Neural progenitor cell (in vitro differentiated cells): ENCODE results near the gene UCHL5. TPM values are rescaled to one million over a fixed set of nuclear protein-coding genes. Genes with fewer than 3 reads are reported as not detected.

ENCODE experiments used
- DNase-seq: peaks from one replicate; pipeline ENCODE4 v3.0.0-alpha.2; 2016; ENCODE audit warnings: low spot score
- H2AFZ ChIP-seq: fragments of 200-600 bp; sonication (generic); replicated peaks from 2 replicates; pipeline ENCODE4 v1.6.1; 2016; ENCODE audit warnings: antibody characterized with exemption
- H3F3A ChIP-seq: fragments of 200-600 bp; sonication (generic); 2 replicates; pipeline ENCODE4 v1.6.1; 2016; ENCODE audit warnings: antibody characterized with exemption, low read depth
- H3K27ac ChIP-seq: fragments of 200-600 bp; sonication (generic); 2 replicates; pipeline ENCODE4 v1.5.1; 2016; ENCODE audit warnings: mild to moderate bottlenecking
- H3K27me3 ChIP-seq: fragments of 200-600 bp; sonication (generic); 2 replicates; pipeline ENCODE4 v1.6.1; 2016; ENCODE audit warnings: mild to moderate bottlenecking, moderate library complexity
- H3K36me3 ChIP-seq: fragments of 200-600 bp; sonication (generic); 2 replicates; pipeline ENCODE4 v1.5.1; 2016
- H3K4me1 ChIP-seq: fragments of 200-600 bp; sonication (generic); 2 replicates; pipeline ENCODE4 v1.6.1; 2016; ENCODE audit warnings: mixed run types
- H3K4me2 ChIP-seq: fragments of 200-600 bp; sonication (generic); 2 replicates; pipeline ENCODE4 v1.6.1; 2016
- H3K4me3 ChIP-seq: fragments of 200-600 bp; sonication (generic); 2 replicates; pipeline ENCODE4 v1.5.1; 2016
- H3K79me2 ChIP-seq: fragments of 200-600 bp; sonication (generic); 2 replicates; pipeline ENCODE4 v1.6.1; 2016; ENCODE audit warnings: low read depth
- H3K9ac ChIP-seq: fragments of 200-600 bp; sonication (generic); 2 replicates; pipeline ENCODE4 v1.6.1; 2016
- H3K9me3 ChIP-seq: fragments of 200-600 bp; sonication (generic); 2 replicates; pipeline ENCODE4 v1.5.1; 2016; ENCODE audit warnings: low read depth
- H4K20me1 ChIP-seq: fragments of 200-600 bp; sonication (generic); 2 replicates; pipeline ENCODE4 v1.6.1; 2016; ENCODE audit warnings: low read depth
- H3K27ac Mint-ChIP-seq: 3 replicates; pipeline ENCODE4 v1.8.0; 2021; ENCODE audit warnings: mixed read lengths
- H3K27me3 Mint-ChIP-seq: 2 replicates; pipeline ENCODE4 v1.8.0; 2022; ENCODE audit warnings: low read depth, mild to moderate bottlenecking, inconsistent platforms, moderate library complexity, mixed read lengths; ENCODE audit not compliant: insufficient read depth
- H3K36me3 Mint-ChIP-seq: 3 replicates; pipeline ENCODE4 v1.8.0; 2021; ENCODE audit warnings: mixed read lengths
- H3K4me1 Mint-ChIP-seq: 3 replicates; pipeline ENCODE4 v1.8.0; 2021; ENCODE audit warnings: mixed read lengths
- H3K4me3 Mint-ChIP-seq: 3 replicates; pipeline ENCODE4 v1.8.0; 2021; ENCODE audit warnings: mild to moderate bottlenecking, moderate library complexity, mixed read lengths
- H3K9me3 Mint-ChIP-seq: 3 replicates; pipeline ENCODE4 v1.8.0; 2020; ENCODE audit warnings: mixed read lengths
- EZH2 ChIP-seq: fragments of 200-600 bp; sonication (generic); IDR thresholded peaks from 2 replicates; pipeline ENCODE4 v1.6.1; 2017; ENCODE audit warnings: antibody characterized with exemption, mild to moderate bottlenecking, moderate library complexity
- EZH2phosphoT487 ChIP-seq: fragments of 200-600 bp; sonication (generic); IDR thresholded peaks from 2 replicates; pipeline ENCODE4 v1.6.1; 2017; ENCODE audit warnings: antibody characterized with exemption
- total RNA-seq: library from RNA; depleted of rRNA; stranded (reverse); fragments of >200 nt; gene quantifications from 2 replicates; pipeline ENCODE4 v1.2.3, GENCODE V29; 2015; ENCODE audit warnings: low replicate concordance
- TF ChIP-seq, protein P1 (sequence below): fragments of 200-600 bp; sonication (generic); IDR thresholded peaks from 2 replicates; pipeline ENCODE4 v1.5.1; 2017; ENCODE audit warnings: antibody characterized with exemption, mild to moderate bottlenecking

The UCHL5 gene
- total RNA-seq, 1 donor from 2014 or later = 49.4 TPM

GRCh38 chr1:193104907-193105820 is 46.0 kb upstream of the UCHL5 start, which contains the start of gene GLRX2:
Gene GLRX2 (minus strand): TSS chr1:193105414. CDS start chr1:193105382, 32 bp downstream.
- Histone ChIP-seq H3K27me3 (peaks cover 20% of the 10 kb centered on the region), H3K27ac (no peak within 1 kb of the TSS), H4K20me1 (peaks cover 11% of the 10 kb centered on the region), H3F3A (peaks cover 25% of the 10 kb centered on the region), H3K79me2 (no peaks in the 10 kb centered on the region), H3K36me3 (no peaks in the 10 kb centered on the region), H3K4me2 (peak within 1 kb of the TSS; percentile 78), H3K9me3 (no peaks in the 10 kb centered on the region), H3K9ac (no peak within 1 kb of the TSS), H3K4me1 (no peaks in the 10 kb centered on the region), H2AFZ (peak within 1 kb of the TSS; percentile 91), H3K4me3 (peak within 1 kb of the TSS; percentile 59)
- no peaks in the 10 kb centered on the region for H3K27me3 Mint-ChIP-seq
- peak; percentile 92 for DNase-seq
- no peaks in the 10 kb centered on the region for H3K36me3 Mint-ChIP-seq
- TF ChIP-seq, protein P1, sequence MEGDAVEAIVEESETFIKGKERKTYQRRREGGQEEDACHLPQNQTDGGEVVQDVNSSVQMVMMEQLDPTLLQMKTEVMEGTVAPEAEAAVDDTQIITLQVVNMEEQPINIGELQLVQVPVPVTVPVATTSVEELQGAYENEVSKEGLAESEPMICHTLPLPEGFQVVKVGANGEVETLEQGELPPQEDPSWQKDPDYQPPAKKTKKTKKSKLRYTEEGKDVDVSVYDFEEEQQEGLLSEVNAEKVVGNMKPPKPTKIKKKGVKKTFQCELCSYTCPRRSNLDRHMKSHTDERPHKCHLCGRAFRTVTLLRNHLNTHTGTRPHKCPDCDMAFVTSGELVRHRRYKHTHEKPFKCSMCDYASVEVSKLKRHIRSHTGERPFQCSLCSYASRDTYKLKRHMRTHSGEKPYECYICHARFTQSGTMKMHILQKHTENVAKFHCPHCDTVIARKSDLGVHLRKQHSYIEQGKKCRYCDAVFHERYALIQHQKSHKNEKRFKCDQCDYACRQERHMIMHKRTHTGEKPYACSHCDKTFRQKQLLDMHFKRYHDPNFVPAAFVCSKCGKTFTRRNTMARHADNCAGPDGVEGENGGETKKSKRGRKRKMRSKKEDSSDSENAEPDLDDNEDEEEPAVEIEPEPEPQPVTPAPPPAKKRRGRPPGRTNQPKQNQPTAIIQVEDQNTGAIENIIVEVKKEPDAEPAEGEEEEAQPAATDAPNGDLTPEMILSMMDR = peak; percentile 14
- TF ChIP-seq EZH2 (no peak), EZH2phosphoT487 (no peak)
- H3K27ac Mint-ChIP-seq = peak within 1 kb of the TSS; percentile 76
- no peaks in the 10 kb centered on the region for H3K9me3 Mint-ChIP-seq
- H3K4me3 Mint-ChIP-seq = peak within 1 kb of the TSS; percentile 92
- H3K4me1 Mint-ChIP-seq = peaks cover 18% of the 10 kb centered on the region

DNA sequence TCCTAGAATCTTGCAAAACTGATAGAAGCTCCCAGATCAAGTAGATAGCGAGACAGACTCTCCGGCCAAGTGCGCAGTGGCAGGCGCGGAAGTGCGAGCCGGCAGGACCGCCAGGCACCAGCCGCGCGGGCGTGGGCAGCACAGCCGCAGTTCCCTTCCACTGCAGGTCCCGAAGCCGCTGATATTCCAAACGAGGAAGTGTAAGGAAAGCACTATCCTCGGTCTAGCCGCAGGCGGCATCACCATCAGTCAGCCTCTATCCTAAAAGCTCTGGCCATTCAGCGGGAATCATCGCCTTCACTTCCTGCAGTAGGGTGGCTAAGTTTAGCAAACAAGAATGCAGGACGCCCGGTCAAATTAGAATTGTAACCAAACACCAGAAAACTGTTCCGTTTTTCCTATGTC is 45.3 kb upstream of the UCHL5 start:
- no peak overlapping the region for H3K9ac ChIP-seq
- H3K4me1 Mint-ChIP-seq = peaks cover 18% of the 10 kb centered on the region
- H4K20me1 ChIP-seq = peaks cover 11% of the 10 kb centered on the region
- H3K4me2 ChIP-seq = peak overlapping the region; percentile 78
- H3K27me3 ChIP-seq = peaks cover 20% of the 10 kb centered on the region
- no peak overlapping the region for H3K27ac Mint-ChIP-seq
- no peaks in the 10 kb centered on the region for H3K36me3 Mint-ChIP-seq
- no peaks in the 10 kb centered on the region for H3K9me3 ChIP-seq
- H3K79me2 ChIP-seq = no peaks in the 10 kb centered on the region
- TF ChIP-seq EZH2 = no peak
- no peak for TF ChIP-seq EZH2phosphoT487
- TF ChIP-seq, protein P1 = no peak
- no peak overlapping the region for H3K27ac ChIP-seq
- H3K27me3 Mint-ChIP-seq = no peaks in the 10 kb centered on the region
- H3F3A ChIP-seq = peaks cover 25% of the 10 kb centered on the region
- peak overlapping the region; percentile 59 for H3K4me3 ChIP-seq
- peak overlapping the region; percentile 92 for H3K4me3 Mint-ChIP-seq
- H3K4me1 ChIP-seq = no peaks in the 10 kb centered on the region
- H3K36me3 ChIP-seq = no peaks in the 10 kb centered on the region
- peak overlapping the region; percentile 91 for H2AFZ ChIP-seq
- DNase-seq = peak; percentile 51
- H3K9me3 Mint-ChIP-seq = no peaks in the 10 kb centered on the region

DNA sequence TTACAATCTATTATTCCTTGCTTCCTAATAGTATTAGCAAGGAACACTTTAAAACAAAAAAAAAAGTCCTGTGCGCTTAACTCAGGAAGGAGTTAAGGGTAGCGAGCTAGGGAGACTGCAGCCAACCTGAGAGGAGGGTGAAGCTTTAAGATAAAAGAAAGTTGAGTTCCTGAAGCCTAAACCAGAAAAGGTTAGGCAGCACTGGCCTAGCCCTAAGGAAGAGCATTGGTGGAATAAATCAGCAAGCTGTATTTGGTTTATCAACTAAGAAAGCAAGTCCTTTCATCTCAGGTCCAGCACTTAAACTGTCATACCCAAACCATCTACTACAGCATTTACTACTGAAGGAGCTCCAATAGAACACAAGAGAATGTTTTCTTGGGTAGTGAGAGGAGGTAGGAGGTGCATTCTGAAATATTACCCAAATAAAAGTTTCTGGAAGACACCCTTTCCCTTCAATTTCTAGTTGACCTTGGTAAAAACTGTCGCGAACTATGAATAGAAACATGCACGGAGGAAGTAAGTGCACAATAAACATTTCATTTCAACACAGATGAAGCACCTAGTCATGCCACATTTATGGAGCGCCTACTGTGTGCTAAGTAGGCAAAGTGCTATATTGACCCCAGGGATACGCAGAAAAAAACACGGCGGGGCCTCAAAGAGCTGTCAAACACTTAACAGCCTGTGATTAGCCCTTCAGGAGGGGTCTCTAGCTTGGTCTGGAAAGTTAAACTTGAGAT is 44.8 kb upstream of the UCHL5 start:
- H3K4me1 Mint-ChIP-seq = peaks cover 18% of the 10 kb centered on the region
- peak overlapping the region; percentile 92 for H3K4me3 Mint-ChIP-seq
- H3K9ac ChIP-seq = no peak overlapping the region
- H4K20me1 ChIP-seq = peaks cover 11% of the 10 kb centered on the region
- H3K36me3 Mint-ChIP-seq = no peaks in the 10 kb centered on the region
- H3K27ac ChIP-seq = no peak overlapping the region
- H3K4me3 ChIP-seq = peak overlapping the region; percentile 59
- DNase-seq = no peak
- H3F3A ChIP-seq = peaks cover 25% of the 10 kb centered on the region
- H3K36me3 ChIP-seq = no peaks in the 10 kb centered on the region
- H3K79me2 ChIP-seq = no peaks in the 10 kb centered on the region
- H3K9me3 Mint-ChIP-seq = no peaks in the 10 kb centered on the region
- peak overlapping the region; percentile 78 for H3K4me2 ChIP-seq
- no peak for TF ChIP-seq EZH2
- TF ChIP-seq EZH2phosphoT487 = no peak
- TF ChIP-seq, protein P1 = no peak
- H3K27me3 Mint-ChIP-seq = no peaks in the 10 kb centered on the region
- peaks cover 20% of the 10 kb centered on the region for H3K27me3 ChIP-seq
- H2AFZ ChIP-seq = peak overlapping the region; percentile 91
- no peak overlapping the region for H3K27ac Mint-ChIP-seq
- H3K4me1 ChIP-seq = no peaks in the 10 kb centered on the region
- H3K9me3 ChIP-seq = no peaks in the 10 kb centered on the region
